Panc1 (cell line): Measurements from ENCODE around the gene ADARB2.

Experiments used
- CTCF ChIP-seq: fragments of 450-650 bp; IDR thresholded peaks from 2 replicates; pipeline ENCODE4 v1.5.1; 2017; ENCODE audit warnings: mild to moderate bottlenecking
- POLR2AphosphoS5 ChIP-seq: IDR thresholded peaks from 2 replicates; pipeline ENCODE4 v1.6.1; 2012; ENCODE audit warnings: mild to moderate bottlenecking, low read depth, low read length, moderate library complexity

- TF ChIP-seq CTCF (no peak), POLR2AphosphoS5 (no peak)
Measured at GRCh38 chr10:1477578-1477977, 259.7 kb downstream of the ADARB2 start.
